GM23338 (cell line): Measurements from ENCODE around the gene MYF5. TPM values are rescaled to one million over a fixed set of nuclear protein-coding genes. Genes with fewer than 3 reads are reported as not detected.

Source experiments
- ATAC-seq: fragments of 200-7000 bp; cut with Tn5 transposase; 3 replicates; pipeline ENCODE4 v1.9.1; 2020
- DNase-seq: peaks from one replicate; pipeline ENCODE4 v3.0.0-alpha.2; 2015; ENCODE audit warnings: low spot score
- H2AFZ ChIP-seq: fragments of 200-600 bp; sonication (generic); 2 replicates; pipeline ENCODE4 v1.8.0; 2016; ENCODE audit warnings: antibody characterized with exemption, mild to moderate bottlenecking, moderate library complexity
- H3F3A ChIP-seq: fragments of 200-600 bp; sonication (generic); replicated peaks from 2 replicates; pipeline ENCODE4 v1.8.0; 2017; ENCODE audit warnings: antibody characterized with exemption, mixed run types, low read depth
- H3K27ac ChIP-seq: fragments of 200-600 bp; sonication (generic); 2 replicates; pipeline ENCODE4 v1.6.1; 2016; ENCODE audit warnings: low read depth
- H3K27me3 ChIP-seq: fragments of 200-600 bp; sonication (generic); 2 replicates; pipeline ENCODE4 v1.8.0; 2016; ENCODE audit warnings: mild to moderate bottlenecking, mixed run types, moderate library complexity; ENCODE audit not compliant: insufficient read depth
- H3K36me3 ChIP-seq: fragments of 200-600 bp; sonication (generic); 2 replicates; pipeline ENCODE4 v1.8.0; 2016; ENCODE audit warnings: mild to moderate bottlenecking; ENCODE audit not compliant: insufficient read depth
- H3K4me1 ChIP-seq: fragments of 200-600 bp; sonication (generic); 2 replicates; pipeline ENCODE4 v1.8.0; 2016; ENCODE audit warnings: mild to moderate bottlenecking, moderate library complexity; ENCODE audit not compliant: insufficient read depth
- H3K4me2 ChIP-seq: fragments of 200-600 bp; sonication (generic); 2 replicates; pipeline ENCODE4 v1.7.1; 2017; ENCODE audit warnings: mixed run types
- H3K4me3 ChIP-seq: fragments of 200-600 bp; sonication (generic); 2 replicates; pipeline ENCODE4 v1.6.1; 2016; ENCODE audit warnings: mixed run types
- H3K79me2 ChIP-seq: fragments of 200-600 bp; sonication (generic); replicated peaks from 2 replicates; pipeline ENCODE4 v1.8.0; 2017; ENCODE audit warnings: mild to moderate bottlenecking; ENCODE audit not compliant: insufficient read depth
- H3K9me2 ChIP-seq: fragments of 200-600 bp; sonication (generic); 2 replicates; pipeline ENCODE4 v1.8.0; 2017; ENCODE audit not compliant: insufficient read depth
- H4K20me1 ChIP-seq: fragments of 200-600 bp; sonication (generic); replicated peaks from 2 replicates; pipeline ENCODE4 v1.8.0; 2017; ENCODE audit warnings: mild to moderate bottlenecking; ENCODE audit not compliant: insufficient read depth
- H3K27ac Mint-ChIP-seq: 2 replicates; pipeline ENCODE4 v1.8.0; 2020; ENCODE audit warnings: inconsistent platforms, mild to moderate bottlenecking, moderate library complexity, mixed read lengths
- H3K27me3 Mint-ChIP-seq: 3 replicates; pipeline ENCODE4 v1.8.0; 2022; ENCODE audit warnings: low read depth, mild to moderate bottlenecking, moderate library complexity, mixed read lengths, inconsistent platforms; ENCODE audit not compliant: insufficient read depth, poor library complexity
- H3K36me3 Mint-ChIP-seq: 3 replicates; pipeline ENCODE4 v1.8.0; 2021; ENCODE audit warnings: low read depth, mild to moderate bottlenecking, inconsistent platforms, moderate library complexity, mixed read lengths
- H3K4me1 Mint-ChIP-seq: 3 replicates; pipeline ENCODE4 v1.8.0; 2020; ENCODE audit warnings: mild to moderate bottlenecking, inconsistent platforms, mixed read lengths
- H3K4me3 Mint-ChIP-seq: 3 replicates; pipeline ENCODE4 v1.8.0; 2021; ENCODE audit warnings: moderate library complexity, mild to moderate bottlenecking, inconsistent platforms, mixed read lengths
- H3K9me3 Mint-ChIP-seq: 3 replicates; pipeline ENCODE4 v1.8.0; 2020; ENCODE audit warnings: moderate library complexity, mild to moderate bottlenecking, inconsistent platforms, mixed read lengths
- CREB1 ChIP-seq: fragments of 250-450 bp; sonication (Bioruptor Pico); IDR thresholded peaks from 2 replicates; pipeline ENCODE4 v1.5.0; 2020; ENCODE audit warnings: low read depth, mild to moderate bottlenecking, moderate library complexity
- CTCF ChIP-seq, 2 experiments: fragments of 200-600 bp in 1 of 2; sonication (generic) in 1 of 2; conservative IDR thresholded peaks; 2 replicates each; pipeline versions ENCODE4 v1.5.1 to v1.6.1; 2016 to 2017; ENCODE audit warnings: antibody characterized with exemption in 2 of 2, low read depth in 2 of 2, mild to moderate bottlenecking in 2 of 2, moderate library complexity in 1 of 2
- EZH2 ChIP-seq: fragments of 200-600 bp; sonication (generic); IDR thresholded peaks from one replicate; pipeline ENCODE4 v1.8.0; 2017; ENCODE audit warnings: antibody characterized with exemption, mild to moderate bottlenecking, low read depth; ENCODE audit not compliant: unreplicated experiment
- EZH2phosphoT487 ChIP-seq: fragments of 200-600 bp; sonication (generic); IDR thresholded peaks from one replicate; pipeline ENCODE4 v1.8.1; 2018; ENCODE audit warnings: antibody characterized with exemption; ENCODE audit not compliant: unreplicated experiment
- JUNB ChIP-seq: IDR thresholded peaks from one replicate; pipeline ENCODE4 v1.6.1; 2016; ENCODE audit warnings: antibody characterized with exemption; ENCODE audit not compliant: unreplicated experiment
- NANOG ChIP-seq: IDR thresholded peaks from 2 replicates; pipeline ENCODE4 v1.6.1; 2016; ENCODE audit warnings: antibody characterized with exemption, borderline replicate concordance
- POLR2AphosphoS5 ChIP-seq: IDR thresholded peaks from 2 replicates; pipeline ENCODE4 v1.6.1; 2016; ENCODE audit warnings: antibody characterized with exemption, low read depth
- REST ChIP-seq: IDR thresholded peaks from one replicate; pipeline ENCODE4 v1.6.1; 2018; ENCODE audit warnings: antibody characterized with exemption; ENCODE audit not compliant: unreplicated experiment
- STAT1 ChIP-seq: IDR thresholded peaks from one replicate; pipeline ENCODE4 v1.6.1; 2016; ENCODE audit warnings: antibody characterized with exemption; ENCODE audit not compliant: unreplicated experiment
- ZNF114 ChIP-seq: fragments of 250-450 bp; sonication (Bioruptor Pico); IDR thresholded peaks from 2 replicates; pipeline ENCODE4 v1.5.0; 2020; ENCODE audit warnings: mild to moderate bottlenecking, moderate library complexity
- ZNF331 ChIP-seq: fragments of 250-450 bp; sonication (Bioruptor Pico); IDR thresholded peaks from 2 replicates; pipeline ENCODE4 v1.5.0; 2020; ENCODE audit warnings: low read depth, mild to moderate bottlenecking, moderate library complexity
- polyA plus RNA-seq: library from polyadenylated mRNA; unstranded; fragments of >200 nt; fragmentation: Nextera tagmentation; extraction: Ambion mirVana; gene quantifications from 2 replicates; pipeline ENCODE4 v1.2.1, GENCODE V29; 2016
- total RNA-seq: library from RNA; depleted of rRNA; stranded (reverse); fragments of >200 nt; shearing (Covaris generic); gene quantifications from 2 replicates; pipeline ENCODE4 v1.2.3, GENCODE V29; 2014
- TF ChIP-seq, protein P1 (sequence below): fragments of 250-450 bp; sonication (Bioruptor Pico); IDR thresholded peaks from 2 replicates; pipeline ENCODE4 v1.5.0; 2020; ENCODE audit warnings: mild to moderate bottlenecking, moderate library complexity
- TF ChIP-seq, protein P2 (sequence below): IDR thresholded peaks from 2 replicates; pipeline ENCODE4 v1.6.1; 2016; ENCODE audit warnings: antibody characterized with exemption

The MYF5 gene
- total and polyA plus RNA-seq, 2 experiments from 2014 or later, result not detected

DNA sequence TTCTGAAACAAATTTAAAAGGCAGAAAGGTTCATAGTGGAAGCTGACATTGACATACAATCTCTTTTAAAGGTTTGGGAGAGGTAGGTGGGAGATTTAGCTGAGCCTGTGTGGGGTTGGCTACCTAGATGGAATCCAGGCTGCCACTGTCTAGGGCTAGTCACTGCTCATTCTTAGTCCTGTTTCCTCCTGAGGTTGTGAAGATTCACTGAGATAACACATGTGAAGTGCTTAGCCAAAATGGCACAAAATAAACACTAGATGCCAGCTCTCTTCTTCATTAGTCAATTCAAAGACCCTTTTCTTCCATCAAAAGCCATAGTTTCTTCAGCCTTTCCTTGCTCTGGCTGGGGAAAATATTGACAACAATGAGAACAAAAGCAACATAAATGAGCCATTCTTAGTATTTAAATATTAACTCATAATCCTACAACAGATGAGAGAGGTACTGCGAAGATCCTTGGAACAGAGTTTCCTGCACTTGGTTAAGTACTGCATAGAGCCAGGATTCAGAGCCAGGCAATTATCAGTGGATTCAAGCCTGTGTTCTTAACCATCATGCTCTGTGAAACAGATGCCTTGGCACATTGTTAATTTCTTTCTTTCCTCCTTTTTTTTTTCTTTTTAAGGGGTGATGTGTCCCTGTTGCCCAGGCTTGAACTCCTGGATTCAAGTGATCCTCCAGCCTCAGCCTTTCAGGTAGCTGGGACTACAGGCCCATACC, 5.8 kb upstream of the MYF5 start:
- peak overlapping the region; percentile 50 for H3K4me3 ChIP-seq
- Mint-ChIP-seq H3K4me3 (peak overlapping the region; percentile 75; the same call in 2 of the 3 replicates), H3K9me3 (no peaks in the 10 kb centered on the region), H3K27ac (no peak overlapping the region), H3K4me1 (peaks cover 69% of the 10 kb centered on the region), H3K27me3 (peaks cover 80% of the 10 kb centered on the region), H3K36me3 (no peaks in the 10 kb centered on the region)
- ATAC-seq (peak; percentile 3; the same call in 2 of the 3 replicates), DNase-seq (no peak)
- H3K4me1 ChIP-seq, result peaks cover 78% of the 10 kb centered on the region
- no peak for TF ChIP-seq STAT1
- no peak for TF ChIP-seq REST
- no peak for TF ChIP-seq ZNF331 (CRISPR knock-in tag)
- TF ChIP-seq NANOG, result no peak
- no peak for TF ChIP-seq EZH2phosphoT487
- no peak for TF ChIP-seq EZH2
- no peak for TF ChIP-seq JUNB
- TF ChIP-seq CREB1 (CRISPR knock-in tag), result no peak
- TF ChIP-seq ZNF114 (CRISPR knock-in tag), result no peak
- TF ChIP-seq, protein P1, sequence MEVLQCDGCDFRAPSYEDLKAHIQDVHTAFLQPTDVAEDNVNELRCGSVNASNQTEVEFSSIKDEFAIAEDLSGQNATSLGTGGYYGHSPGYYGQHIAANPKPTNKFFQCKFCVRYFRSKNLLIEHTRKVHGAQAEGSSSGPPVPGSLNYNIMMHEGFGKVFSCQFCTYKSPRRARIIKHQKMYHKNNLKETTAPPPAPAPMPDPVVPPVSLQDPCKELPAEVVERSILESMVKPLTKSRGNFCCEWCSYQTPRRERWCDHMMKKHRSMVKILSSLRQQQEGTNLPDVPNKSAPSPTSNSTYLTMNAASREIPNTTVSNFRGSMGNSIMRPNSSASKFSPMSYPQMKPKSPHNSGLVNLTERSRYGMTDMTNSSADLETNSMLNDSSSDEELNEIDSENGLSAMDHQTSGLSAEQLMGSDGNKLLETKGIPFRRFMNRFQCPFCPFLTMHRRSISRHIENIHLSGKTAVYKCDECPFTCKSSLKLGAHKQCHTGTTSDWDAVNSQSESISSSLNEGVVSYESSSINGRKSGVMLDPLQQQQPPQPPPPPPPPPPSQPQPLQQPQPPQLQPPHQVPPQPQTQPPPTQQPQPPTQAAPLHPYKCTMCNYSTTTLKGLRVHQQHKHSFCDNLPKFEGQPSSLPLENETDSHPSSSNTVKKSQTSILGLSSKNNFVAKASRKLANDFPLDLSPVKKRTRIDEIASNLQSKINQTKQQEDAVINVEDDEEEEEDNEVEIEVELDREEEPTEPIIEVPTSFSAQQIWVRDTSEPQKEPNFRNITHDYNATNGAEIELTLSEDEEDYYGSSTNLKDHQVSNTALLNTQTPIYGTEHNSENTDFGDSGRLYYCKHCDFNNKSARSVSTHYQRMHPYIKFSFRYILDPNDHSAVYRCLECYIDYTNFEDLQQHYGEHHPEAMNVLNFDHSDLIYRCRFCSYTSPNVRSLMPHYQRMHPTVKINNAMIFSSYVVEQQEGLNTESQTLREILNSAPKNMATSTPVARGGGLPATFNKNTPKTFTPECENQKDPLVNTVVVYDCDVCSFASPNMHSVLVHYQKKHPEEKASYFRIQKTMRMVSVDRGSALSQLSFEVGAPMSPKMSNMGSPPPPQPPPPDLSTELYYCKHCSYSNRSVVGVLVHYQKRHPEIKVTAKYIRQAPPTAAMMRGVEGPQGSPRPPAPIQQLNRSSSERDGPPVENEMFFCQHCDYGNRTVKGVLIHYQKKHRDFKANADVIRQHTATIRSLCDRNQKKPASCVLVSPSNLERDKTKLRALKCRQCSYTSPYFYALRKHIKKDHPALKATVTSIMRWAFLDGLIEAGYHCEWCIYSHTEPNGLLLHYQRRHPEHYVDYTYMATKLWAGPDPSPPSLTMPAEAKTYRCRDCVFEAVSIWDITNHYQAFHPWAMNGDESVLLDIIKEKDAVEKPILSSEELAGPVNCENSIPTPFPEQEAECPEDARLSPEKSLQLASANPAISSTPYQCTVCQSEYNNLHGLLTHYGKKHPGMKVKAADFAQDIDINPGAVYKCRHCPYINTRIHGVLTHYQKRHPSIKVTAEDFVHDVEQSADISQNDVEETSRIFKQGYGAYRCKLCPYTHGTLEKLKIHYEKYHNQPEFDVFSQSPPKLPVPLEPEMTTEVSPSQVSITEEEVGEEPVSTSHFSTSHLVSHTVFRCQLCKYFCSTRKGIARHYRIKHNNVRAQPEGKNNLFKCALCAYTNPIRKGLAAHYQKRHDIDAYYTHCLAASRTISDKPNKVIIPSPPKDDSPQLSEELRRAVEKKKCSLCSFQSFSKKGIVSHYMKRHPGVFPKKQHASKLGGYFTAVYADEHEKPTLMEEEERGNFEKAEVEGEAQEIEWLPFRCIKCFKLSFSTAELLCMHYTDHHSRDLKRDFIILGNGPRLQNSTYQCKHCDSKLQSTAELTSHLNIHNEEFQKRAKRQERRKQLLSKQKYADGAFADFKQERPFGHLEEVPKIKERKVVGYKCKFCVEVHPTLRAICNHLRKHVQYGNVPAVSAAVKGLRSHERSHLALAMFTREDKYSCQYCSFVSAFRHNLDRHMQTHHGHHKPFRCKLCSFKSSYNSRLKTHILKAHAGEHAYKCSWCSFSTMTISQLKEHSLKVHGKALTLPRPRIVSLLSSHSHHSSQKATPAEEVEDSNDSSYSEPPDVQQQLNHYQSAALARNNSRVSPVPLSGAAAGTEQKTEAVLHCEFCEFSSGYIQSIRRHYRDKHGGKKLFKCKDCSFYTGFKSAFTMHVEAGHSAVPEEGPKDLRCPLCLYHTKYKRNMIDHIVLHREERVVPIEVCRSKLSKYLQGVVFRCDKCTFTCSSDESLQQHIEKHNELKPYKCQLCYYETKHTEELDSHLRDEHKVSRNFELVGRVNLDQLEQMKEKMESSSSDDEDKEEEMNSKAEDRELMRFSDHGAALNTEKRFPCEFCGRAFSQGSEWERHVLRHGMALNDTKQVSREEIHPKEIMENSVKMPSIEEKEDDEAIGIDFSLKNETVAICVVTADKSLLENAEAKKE (CRISPR knock-in tag), result no peak
- TF ChIP-seq, protein P2, sequence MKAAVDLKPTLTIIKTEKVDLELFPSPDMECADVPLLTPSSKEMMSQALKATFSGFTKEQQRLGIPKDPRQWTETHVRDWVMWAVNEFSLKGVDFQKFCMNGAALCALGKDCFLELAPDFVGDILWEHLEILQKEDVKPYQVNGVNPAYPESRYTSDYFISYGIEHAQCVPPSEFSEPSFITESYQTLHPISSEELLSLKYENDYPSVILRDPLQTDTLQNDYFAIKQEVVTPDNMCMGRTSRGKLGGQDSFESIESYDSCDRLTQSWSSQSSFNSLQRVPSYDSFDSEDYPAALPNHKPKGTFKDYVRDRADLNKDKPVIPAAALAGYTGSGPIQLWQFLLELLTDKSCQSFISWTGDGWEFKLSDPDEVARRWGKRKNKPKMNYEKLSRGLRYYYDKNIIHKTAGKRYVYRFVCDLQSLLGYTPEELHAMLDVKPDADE, result no peak
- TF ChIP-seq CTCF (conservative IDR thresholded peaks at IDR 0.05; ENCODE audit: low read depth in 2 of 2), result no peak; a peak in 1 of 4 replicates
- TF ChIP-seq POLR2AphosphoS5, result no peak
- H3F3A ChIP-seq, result peaks cover 12% of the 10 kb centered on the region; the same call in 1 of the 2 replicates
- H3K36me3 ChIP-seq, result no peaks in the 10 kb centered on the region
- peak overlapping the region; percentile 90 for H3K4me2 ChIP-seq
- no peak overlapping the region for H3K27ac ChIP-seq
- H3K9me2 ChIP-seq, result no peaks in the 10 kb centered on the region
- no peak overlapping the region for H2AFZ ChIP-seq
- peaks cover 100% of the 10 kb centered on the region for H3K27me3 ChIP-seq
- no peaks in the 10 kb centered on the region for H3K79me2 ChIP-seq
- peaks cover 9% of the 10 kb centered on the region; the same call in 1 of the 2 replicates for H4K20me1 ChIP-seq
